ENCODE results near the gene CSTF1. TPM values are rescaled to one million over a fixed set of nuclear protein-coding genes. Genes with fewer than 3 reads are reported as not detected.
A peak's percentile ranks its signal among the peaks of the same experiment; 100 is the strongest.

The CSTF1 gene
- total and polyA plus RNA-seq, 2 donors (not counting 1 experiment from before 2014, with no cell fraction given), result 31.2 to 55.2 TPM

DNA sequence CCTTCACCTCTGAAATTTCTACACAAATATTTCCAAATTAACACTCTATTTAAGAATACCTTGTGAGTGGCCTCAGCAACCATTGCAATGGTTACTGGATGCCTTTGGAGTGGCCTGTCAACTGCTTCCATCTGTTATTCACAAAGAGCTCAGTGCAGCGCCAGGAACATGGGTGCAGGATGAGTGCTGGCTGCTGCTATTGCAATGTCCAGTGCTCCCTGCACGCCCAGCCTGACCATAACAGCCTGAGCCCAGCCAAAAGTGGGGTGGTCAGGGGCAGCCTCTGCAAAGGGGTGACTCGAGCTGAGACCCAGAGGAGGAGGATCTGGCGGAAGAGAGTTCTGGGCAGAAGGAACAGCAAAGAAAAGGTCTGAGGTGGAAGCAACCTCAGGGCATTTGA is 38.0 kb downstream of the CSTF1 start:
- H3K4me1 ChIP-seq (ENCODE audit: control insufficient read depth, extremely low read depth, insufficient read depth, low read length), result peaks cover 50% of the 10 kb centered on the region
- no peaks in the 10 kb centered on the region for H4K20me1 ChIP-seq (ENCODE audit: control insufficient read depth, extremely low read depth, insufficient read depth, low read length)
- no peaks in the 10 kb centered on the region for H3K27me3 ChIP-seq (ENCODE audit: control insufficient read depth, insufficient read depth, low read length)
- peak overlapping the region; percentile 46 for H3K4me2 ChIP-seq (ENCODE audit: extremely low read depth, insufficient read depth, low read length)
- H3K4me3 ChIP-seq (replicated peaks in 1 of 4; ENCODE audit: control extremely low read depth in 1 of 4, insufficient read depth in 1 of 4, low read depth in 3 of 4, low read length in 4 of 4), result no peak overlapping the region
- peaks cover 6% of the 10 kb centered on the region for H3K36me3 ChIP-seq (ENCODE audit: control insufficient read depth, insufficient read depth, low read length)
- peak in 1 of 2 donors; percentile 66 for DNase-seq (ENCODE audit: low read depth in 2 of 2)
- no peak for TF ChIP-seq EZH2 (IDR thresholded peaks at IDR 0.05; ENCODE audit: low read length, missing control alignments)
- TF ChIP-seq, protein P1, sequence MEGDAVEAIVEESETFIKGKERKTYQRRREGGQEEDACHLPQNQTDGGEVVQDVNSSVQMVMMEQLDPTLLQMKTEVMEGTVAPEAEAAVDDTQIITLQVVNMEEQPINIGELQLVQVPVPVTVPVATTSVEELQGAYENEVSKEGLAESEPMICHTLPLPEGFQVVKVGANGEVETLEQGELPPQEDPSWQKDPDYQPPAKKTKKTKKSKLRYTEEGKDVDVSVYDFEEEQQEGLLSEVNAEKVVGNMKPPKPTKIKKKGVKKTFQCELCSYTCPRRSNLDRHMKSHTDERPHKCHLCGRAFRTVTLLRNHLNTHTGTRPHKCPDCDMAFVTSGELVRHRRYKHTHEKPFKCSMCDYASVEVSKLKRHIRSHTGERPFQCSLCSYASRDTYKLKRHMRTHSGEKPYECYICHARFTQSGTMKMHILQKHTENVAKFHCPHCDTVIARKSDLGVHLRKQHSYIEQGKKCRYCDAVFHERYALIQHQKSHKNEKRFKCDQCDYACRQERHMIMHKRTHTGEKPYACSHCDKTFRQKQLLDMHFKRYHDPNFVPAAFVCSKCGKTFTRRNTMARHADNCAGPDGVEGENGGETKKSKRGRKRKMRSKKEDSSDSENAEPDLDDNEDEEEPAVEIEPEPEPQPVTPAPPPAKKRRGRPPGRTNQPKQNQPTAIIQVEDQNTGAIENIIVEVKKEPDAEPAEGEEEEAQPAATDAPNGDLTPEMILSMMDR (conservative IDR thresholded peaks at IDR 0.05 in 1 of 2, IDR thresholded peaks at IDR 0.05 in 1 of 2; ENCODE audit: low read depth in 1 of 2, low read length in 2 of 2), result no peak
- H3K27ac ChIP-seq (ENCODE audit: insufficient read depth, low read length), result peak overlapping the region; percentile 98
- peaks cover 37% of the 10 kb centered on the region for H3K79me2 ChIP-seq (ENCODE audit: control insufficient read depth, insufficient read depth, low read length)
- H2AFZ ChIP-seq (ENCODE audit: low read length), result no peak overlapping the region
- no peaks in the 10 kb centered on the region for H3K9me3 ChIP-seq (ENCODE audit: control insufficient read depth, insufficient read depth, low read depth, low read length)
- no peak overlapping the region for H3K9ac ChIP-seq (ENCODE audit: insufficient read depth, low read length)

GRCh38 chr20:56430957-56431356 is 38.5 kb downstream of the CSTF1 start:
- peak overlapping the region; percentile 98 for H3K27ac ChIP-seq (ENCODE audit: insufficient read depth, low read length)
- H2AFZ ChIP-seq (ENCODE audit: low read length), result no peak overlapping the region
- no peaks in the 10 kb centered on the region for H3K9me3 ChIP-seq (ENCODE audit: control insufficient read depth, insufficient read depth, low read depth, low read length)
- H3K27me3 ChIP-seq (ENCODE audit: control insufficient read depth, insufficient read depth, low read length), result no peaks in the 10 kb centered on the region
- no peak for DNase-seq (ENCODE audit: low read depth in 2 of 2)
- H4K20me1 ChIP-seq (ENCODE audit: control insufficient read depth, extremely low read depth, insufficient read depth, low read length), result no peaks in the 10 kb centered on the region
- no peak overlapping the region for H3K4me2 ChIP-seq (ENCODE audit: extremely low read depth, insufficient read depth, low read length)
- TF ChIP-seq, protein P1 (conservative IDR thresholded peaks at IDR 0.05 in 1 of 2, IDR thresholded peaks at IDR 0.05 in 1 of 2; ENCODE audit: low read depth in 1 of 2, low read length in 2 of 2), result no peak
- TF ChIP-seq EZH2 (IDR thresholded peaks at IDR 0.05; ENCODE audit: low read length, missing control alignments), result no peak
- H3K9ac ChIP-seq (ENCODE audit: insufficient read depth, low read length), result no peak overlapping the region
- H3K79me2 ChIP-seq (ENCODE audit: control insufficient read depth, insufficient read depth, low read length), result peaks cover 36% of the 10 kb centered on the region
- H3K4me1 ChIP-seq (ENCODE audit: control insufficient read depth, extremely low read depth, insufficient read depth, low read length), result peaks cover 52% of the 10 kb centered on the region
- H3K36me3 ChIP-seq (ENCODE audit: control insufficient read depth, insufficient read depth, low read length), result peaks cover 6% of the 10 kb centered on the region
- no peak overlapping the region for H3K4me3 ChIP-seq (replicated peaks in 1 of 4; ENCODE audit: control extremely low read depth in 1 of 4, insufficient read depth in 1 of 4, low read depth in 3 of 4, low read length in 4 of 4)

GRCh38 chr20:56431471-56431870 is 39.0 kb downstream of the CSTF1 start:
- Histone ChIP-seq H3K27me3 (ENCODE audit: control insufficient read depth, insufficient read depth, low read length) (no peaks in the 10 kb centered on the region), H3K9ac (ENCODE audit: insufficient read depth, low read length) (no peak overlapping the region), H2AFZ (ENCODE audit: low read length) (no peak overlapping the region), H3K27ac (ENCODE audit: insufficient read depth, low read length) (peak overlapping the region; percentile 34), H4K20me1 (ENCODE audit: control insufficient read depth, extremely low read depth, insufficient read depth, low read length) (no peaks in the 10 kb centered on the region), H3K36me3 (ENCODE audit: control insufficient read depth, insufficient read depth, low read length) (peaks cover 6% of the 10 kb centered on the region), H3K4me3 (replicated peaks in 1 of 4; ENCODE audit: control extremely low read depth in 1 of 4, insufficient read depth in 1 of 4, low read depth in 3 of 4, low read length in 4 of 4) (no peak overlapping the region), H3K9me3 (ENCODE audit: control insufficient read depth, insufficient read depth, low read depth, low read length) (no peaks in the 10 kb centered on the region), H3K4me2 (ENCODE audit: extremely low read depth, insufficient read depth, low read length) (no peak overlapping the region), H3K79me2 (ENCODE audit: control insufficient read depth, insufficient read depth, low read length) (peaks cover 34% of the 10 kb centered on the region), H3K4me1 (ENCODE audit: control insufficient read depth, extremely low read depth, insufficient read depth, low read length) (peaks cover 52% of the 10 kb centered on the region)
- no peak for TF ChIP-seq EZH2 (IDR thresholded peaks at IDR 0.05; ENCODE audit: low read length, missing control alignments)
- TF ChIP-seq, protein P1 (conservative IDR thresholded peaks at IDR 0.05 in 1 of 2, IDR thresholded peaks at IDR 0.05 in 1 of 2; ENCODE audit: low read depth in 1 of 2, low read length in 2 of 2), result no peak
- no peak for DNase-seq (ENCODE audit: low read depth in 2 of 2)
